H1 (cell line): ENCODE data around the gene CCDC192. TPM values are rescaled to one million over a fixed set of nuclear protein-coding genes. Genes with fewer than 3 reads are reported as not detected.

ENCODE experiments used
- CTCF ChIA-PET: fragments of 300-600 bp; sonication (Branson Sonifier 250); formaldehyde crosslinking; loops from one replicate; lab custom pipeline; 2021; ENCODE audit not compliant: partially characterized antibody; lab: Charles Lee
- POLR2A ChIA-PET: fragments of 300-600 bp; sonication (Branson Sonifier 250); formaldehyde crosslinking; loops from one replicate; lab custom pipeline; 2021; ENCODE audit warnings: inconsistent platforms; ENCODE audit not compliant: partially characterized antibody; lab: Charles Lee
- DNase-seq, 2 experiments: peaks; one replicate each; pipeline versions ENCODE4 v3.0.0 to v3.0.0-alpha.2; 2010 to 2022; ENCODE audit warnings: low spot score in 2 of 2, low read depth in 1 of 2, mixed read lengths in 1 of 2
- FAIRE-seq: peaks from 2 replicates; lab custom pipeline; 2011; peaks lifted over from hg19 to GRCh38; lab: Jason Lieb, UNC
- H2AFZ ChIP-seq: 2 replicates; pipeline ENCODE4 v1.8.1; 2012; ENCODE audit warnings: low read length, inconsistent platforms
- H2AK5ac ChIP-seq: 2 replicates; pipeline ENCODE4 v1.6.1; 2013; ENCODE audit warnings: low read depth, low read length
- H2BK120ac ChIP-seq: replicated peaks from 2 replicates; pipeline ENCODE3; 2013; ENCODE audit warnings: low read depth, low read length, inconsistent platforms
- H2BK12ac ChIP-seq: 2 replicates; pipeline ENCODE4 v1.6.1; 2013; ENCODE audit warnings: low read depth, low read length
- H2BK15ac ChIP-seq: 2 replicates; pipeline ENCODE4 v1.6.1; 2013; ENCODE audit warnings: low read length
- H2BK20ac ChIP-seq: 2 replicates; pipeline ENCODE4 v1.6.1; 2013; ENCODE audit warnings: low read length
- H2BK5ac ChIP-seq: 2 replicates; pipeline ENCODE4 v1.6.1; 2013; ENCODE audit warnings: low read depth, low read length
- H3K14ac ChIP-seq: 2 replicates; pipeline ENCODE4 v1.6.1; 2013; ENCODE audit warnings: inconsistent platforms; ENCODE audit not compliant: insufficient read length
- H3K18ac ChIP-seq: 2 replicates; pipeline ENCODE4 v1.6.1; 2013; ENCODE audit warnings: low read length; ENCODE audit errors: extremely low read depth
- H3K23ac ChIP-seq: 2 replicates; pipeline ENCODE4 v1.6.1; 2013; ENCODE audit warnings: inconsistent platforms; ENCODE audit not compliant: insufficient read length
- H3K23me2 ChIP-seq: 2 replicates; pipeline ENCODE4 v1.6.1; 2013; ENCODE audit warnings: low read depth, low read length
- H3K27ac ChIP-seq: 2 replicates; pipeline ENCODE4 v1.6.1; 2011; ENCODE audit warnings: low read depth, low read length, inconsistent platforms
- H3K27me3 ChIP-seq, 4 experiments: replicated peaks in 1 of 4; 1 replicate in 1 of 4; 2 replicates in 3 of 4; pipeline versions ENCODE4 v1.6.1 to v1.8.1; 2011 to 2013; ENCODE audit warnings: low read length in 3 of 4, mild to moderate bottlenecking in 3 of 4, inconsistent platforms in 2 of 4, mixed read lengths in 2 of 4, moderate library complexity in 1 of 4; ENCODE audit not compliant: control insufficient read depth in 3 of 4, insufficient read depth in 3 of 4; ENCODE audit errors: extremely low read depth in 1 of 4
- H3K36me3 ChIP-seq, 4 experiments: 2 replicates each; pipeline versions ENCODE4 v1.6.1 to v1.8.1; 2011 to 2013; ENCODE audit warnings: mild to moderate bottlenecking in 4 of 4, low read length in 3 of 4, moderate library complexity in 2 of 4, control low read depth in 1 of 4, inconsistent platforms in 1 of 4; ENCODE audit not compliant: insufficient read depth in 4 of 4, control insufficient read depth in 2 of 4
- H3K4ac ChIP-seq: replicated peaks from 2 replicates; pipeline ENCODE3; 2013; ENCODE audit warnings: low read length, low read depth, mixed read lengths, inconsistent platforms; ENCODE audit not compliant: insufficient read length
- H3K4me1 ChIP-seq, 4 experiments: replicated peaks in 1 of 4; 1 replicate in 1 of 4; 2 replicates in 3 of 4; pipeline versions ENCODE4 v1.6.1 to v1.8.1; 2011 to 2013; ENCODE audit warnings: low read length in 3 of 4, inconsistent platforms in 2 of 4, mixed read lengths in 1 of 4; ENCODE audit not compliant: insufficient read depth in 4 of 4, control insufficient read depth in 3 of 4
- H3K4me2 ChIP-seq, 2 experiments: 2 replicates each; pipeline versions ENCODE4 v1.6.1 to v1.8.1; 2011 to 2013; ENCODE audit warnings: low read depth in 2 of 2, low read length in 2 of 2, control low read depth in 1 of 2, inconsistent platforms in 1 of 2, mild to moderate bottlenecking in 1 of 2; ENCODE audit not compliant: insufficient read depth in 1 of 2
- H3K4me3 ChIP-seq, 4 experiments: fragments of 200-600, 300-600 bp in 1 of 4; sonication (generic), shearing (Covaris generic), sonication (Bioruptor Twin) in 1 of 4; 2 replicates each; pipeline versions ENCODE4 v1.5.1 to v1.8.1; 2011 to 2016; ENCODE audit warnings: low read length in 4 of 4, low read depth in 3 of 4, control low read depth in 2 of 4, inconsistent platforms in 2 of 4, mild to moderate bottlenecking in 2 of 4, mixed read lengths in 1 of 4, moderate library complexity in 1 of 4; ENCODE audit not compliant: insufficient read depth in 2 of 4; ENCODE audit errors: extremely low read depth in 1 of 4
- H3K56ac ChIP-seq: replicated peaks from 2 replicates; pipeline ENCODE3; 2013; ENCODE audit warnings: low read depth, mild to moderate bottlenecking, mixed read lengths, low read length, inconsistent platforms; ENCODE audit not compliant: insufficient read length
- H3K79me1 ChIP-seq: 2 replicates; pipeline ENCODE4 v1.6.1; 2013; ENCODE audit warnings: low read depth, low read length, control low read depth
- H3K79me2 ChIP-seq, 2 experiments: 2 replicates each; pipeline versions ENCODE4 v1.6.1 to v1.8.1; 2012 to 2013; ENCODE audit warnings: low read length in 2 of 2, mild to moderate bottlenecking in 2 of 2, inconsistent platforms in 1 of 2; ENCODE audit not compliant: insufficient read depth in 2 of 2, control insufficient read depth in 1 of 2
- H3K9ac ChIP-seq, 4 experiments: replicated peaks in 1 of 4; 1 replicate in 1 of 4; 2 replicates in 3 of 4; pipeline versions ENCODE4 v1.6.1 to v1.8.1; 2011 to 2013; ENCODE audit warnings: low read depth in 3 of 4, low read length in 3 of 4, control low read depth in 2 of 4, mild to moderate bottlenecking in 2 of 4, moderate library complexity in 2 of 4, inconsistent platforms in 1 of 4; ENCODE audit errors: extremely low read depth in 1 of 4
- H3K9me3 ChIP-seq, 2 experiments: 2 replicates each; pipeline versions ENCODE4 v1.6.1 to v1.8.1; 2012 to 2013; ENCODE audit warnings: mild to moderate bottlenecking in 2 of 2, moderate library complexity in 2 of 2, control low read depth in 1 of 2, inconsistent platforms in 1 of 2, low read depth in 1 of 2, low read length in 1 of 2, mixed read lengths in 1 of 2; ENCODE audit not compliant: insufficient read depth in 2 of 2
- H4K20me1 ChIP-seq, 2 experiments: replicated peaks in 1 of 2; 2 replicates each; pipeline versions ENCODE3 to v1.8.1; 2011 to 2013; ENCODE audit warnings: inconsistent platforms in 2 of 2, low read length in 2 of 2, mild to moderate bottlenecking in 1 of 2; ENCODE audit not compliant: insufficient read depth in 2 of 2, control insufficient read depth in 1 of 2
- H4K5ac ChIP-seq: 2 replicates; pipeline ENCODE4 v1.6.1; 2013; ENCODE audit warnings: low read length, low read depth, mixed read lengths, inconsistent platforms; ENCODE audit not compliant: insufficient read length
- H4K8ac ChIP-seq: 2 replicates; pipeline ENCODE4 v1.8.0; 2013; ENCODE audit warnings: mild to moderate bottlenecking, moderate library complexity, low read length, inconsistent platforms; ENCODE audit not compliant: insufficient read depth; ENCODE audit errors: extremely low read depth
- H4K91ac ChIP-seq: replicated peaks from 2 replicates; pipeline ENCODE3; 2013; ENCODE audit warnings: low read length, mixed read lengths, inconsistent platforms; ENCODE audit not compliant: insufficient read length
- ASH2L ChIP-seq: fragments of 200-600, 300-600 bp; sonication (generic); IDR thresholded peaks from one replicate; pipeline ENCODE4 v1.7.1; 2017; ENCODE audit warnings: low read length
- CEBPB ChIP-seq: IDR thresholded peaks from 2 replicates; pipeline ENCODE4 v1.6.1; 2012; ENCODE audit warnings: low read depth, low read length
- GABPA ChIP-seq: IDR thresholded peaks from 2 replicates; pipeline ENCODE4 v1.6.1; 2011; ENCODE audit warnings: mild to moderate bottlenecking, low read length, moderate library complexity, borderline replicate concordance; ENCODE audit not compliant: insufficient read depth
- HDAC2 ChIP-seq, 2 experiments: fragments of 300-600 bp in 1 of 2; sonication (generic) in 1 of 2; IDR thresholded peaks; 2 replicates each; pipeline ENCODE4 v1.6.1; 2011 to 2012; ENCODE audit warnings: low read depth in 2 of 2, low read length in 2 of 2, mild to moderate bottlenecking in 2 of 2, moderate library complexity in 2 of 2, borderline replicate concordance in 1 of 2, inconsistent platforms in 1 of 2
- KDM4A ChIP-seq: IDR thresholded peaks from one replicate; pipeline ENCODE4 v1.7.1; 2012; ENCODE audit warnings: low read depth, mild to moderate bottlenecking, moderate library complexity, low read length, inconsistent platforms; ENCODE audit not compliant: severe bottlenecking
- KDM5A ChIP-seq: fragments of 200-600 bp; IDR thresholded peaks from 2 replicates; pipeline ENCODE4 v1.7.1; 2012; ENCODE audit warnings: mild to moderate bottlenecking, low read length, inconsistent platforms, mixed read lengths
- PHF8 ChIP-seq: fragments of 200-600 bp; sonication (generic); conservative IDR thresholded peaks from 2 replicates; pipeline ENCODE4 v1.7.1; 2012; ENCODE audit warnings: low read depth, mild to moderate bottlenecking, inconsistent platforms, low read length, moderate library complexity
- POU5F1 ChIP-seq: IDR thresholded peaks from 2 replicates; pipeline ENCODE4 v1.6.1; 2011; ENCODE audit warnings: low read depth, mild to moderate bottlenecking, low read length, moderate library complexity
- RAD21 ChIP-seq, 2 experiments: IDR thresholded peaks in 1 of 2; conservative IDR thresholded peaks in 1 of 2; 2 replicates each; pipeline ENCODE4 v1.6.1; 2011; ENCODE audit warnings: low read depth in 2 of 2, low read length in 2 of 2, improper control_type of control experiment in 1 of 2, inconsistent platforms in 1 of 2, mild to moderate bottlenecking in 1 of 2, moderate library complexity in 1 of 2
- SIN3A ChIP-seq, 2 experiments: IDR thresholded peaks in 1 of 2; conservative IDR thresholded peaks in 1 of 2; 2 replicates each; pipeline ENCODE4 v1.6.1; 2011 to 2012; ENCODE audit warnings: low read length in 2 of 2, improper control_type of control experiment in 1 of 2, low read depth in 1 of 2, mild to moderate bottlenecking in 1 of 2
- SIX5 ChIP-seq: IDR thresholded peaks from 2 replicates; pipeline ENCODE4 v1.6.1; 2011; ENCODE audit warnings: mild to moderate bottlenecking, low read depth, low read length
- SP2 ChIP-seq: IDR thresholded peaks from 2 replicates; pipeline ENCODE4 v1.6.1; 2012; ENCODE audit warnings: mild to moderate bottlenecking, low read length, inconsistent platforms
- SUZ12 ChIP-seq: fragments of 200-600 bp; sonication (generic); IDR thresholded peaks from 2 replicates; pipeline ENCODE4 v1.6.1; 2012; ENCODE audit warnings: mild to moderate bottlenecking, inconsistent platforms, low read length, moderate library complexity, mixed read lengths
- WGBS, 2 experiments: shearing (Covaris generic) in 1 of 2; methylation state at CpG; one replicate each; pipeline versions ENCODE4 v1.1.6 to v1.1.7; 2013 to 2015; ENCODE audit warnings: low lambda C conversion rate in 2 of 2, mixed read lengths in 2 of 2, inconsistent platforms in 1 of 2, low coverage in 1 of 2, missing lambda C conversion rate in 1 of 2; ENCODE audit not compliant: insufficient replicate concordance in 2 of 2, insufficient coverage in 1 of 2, insufficient read length in 1 of 2; ENCODE audit errors: extremely low coverage in 1 of 2, missing lambda C conversion rate in 1 of 2; 5-methylcytosine and 5-hydroxymethylcytosine counted together
- polyA plus RNA-seq, 7 experiments: library from polyadenylated mRNA; depleted of rRNA in 3 of 7; stranded (reverse) in 5 of 7; unstranded in 2 of 7; fragments of >200 nt in 5 of 7; fragments of 200-250 nt in 2 of 7; gene quantifications; 1 replicate in 5 of 7; 2 replicates in 1 of 7; 4 replicates in 1 of 7; pipeline versions ENCODE4 v1.2.1 to v1.2.3, GENCODE V29; 2011 to 2013; ENCODE audit warnings: missing spikeins in 2 of 7, mixed read lengths in 2 of 7
- total RNA-seq: library from RNA; stranded (reverse); fragmentation: NEBNext Ultra II Directional; extraction: Animal tissue kit (Norgen Biotek cat#: 25700); gene quantifications from 2 replicates; pipeline ENCODE4 v1.2.1, GENCODE V29; 2021

The CCDC192 gene
- total and polyA plus RNA-seq, 2 of the 8 experiments (the other 6 are each of a cell fraction or from before 2014, with no cell fraction given): 0.61 TPM; not detected in 1

GRCh38 chr5:127985811-127986325 lies 282.7 kb downstream of the CCDC192 start:
- Histone ChIP-seq H3K14ac (no peak overlapping the region), H2AFZ (no peak overlapping the region), H3K36me3 (no peaks in the 10 kb centered on the region), H2BK5ac (no peak overlapping the region), H3K27me3 (no peaks in the 10 kb centered on the region), H3K23ac (no peak overlapping the region), H3K4me1 (no peaks in the 10 kb centered on the region), H3K9ac (no peak overlapping the region), H3K56ac (no peak overlapping the region), H3K18ac (no peak overlapping the region), H2BK20ac (no peak overlapping the region), H4K8ac (no peak overlapping the region), H3K79me1 (no peaks in the 10 kb centered on the region), H2BK120ac (no peak overlapping the region), H2BK15ac (no peak overlapping the region), H3K4ac (no peak overlapping the region), H3K27ac (no peak overlapping the region), H3K9me3 (no peaks in the 10 kb centered on the region), H3K4me3 (no peak overlapping the region), H2AK5ac (no peak overlapping the region), H4K5ac (no peak overlapping the region), H3K4me2 (no peak overlapping the region), H4K91ac (no peak overlapping the region), H2BK12ac (no peak overlapping the region), H4K20me1 (no peaks in the 10 kb centered on the region), H3K23me2 (no peaks in the 10 kb centered on the region), H3K79me2 (no peaks in the 10 kb centered on the region)
- WGBS, 2 experiments: 92% methylated on average over 7 of the region's 7 CpGs; no CpG with 5 or more reads in 1 of the 2 experiments
- ChIA-PET POLR2A (interaction anchor here (0.6 kb wide), 1 partner anchor 182 kb away, joined by 3 read pairs; no protein-coding TSS in a partner anchor), CTCF (interaction anchor here (1.7 kb wide), 1 partner anchor 11 kb away, joined by 4 read pairs; no protein-coding TSS in a partner anchor)
- DNase-seq: no peak
- no peak for FAIRE-seq
- TF ChIP-seq SIN3A (conservative IDR thresholded peaks at IDR 0.05 in 1 of 2, IDR thresholded peaks at IDR 0.05 in 1 of 2; ENCODE audit: low read depth in 1 of 2, low read length in 2 of 2): no peak
- TF ChIP-seq HDAC2 (IDR thresholded peaks at IDR 0.05; ENCODE audit: borderline replicate concordance in 1 of 2, low read depth in 2 of 2, low read length in 2 of 2): no peak
- no peak for TF ChIP-seq KDM5A
- TF ChIP-seq POU5F1: no peak
- TF ChIP-seq ASH2L: no peak
- TF ChIP-seq SUZ12: no peak
- TF ChIP-seq RAD21 (IDR thresholded peaks at IDR 0.05 in 1 of 2, conservative IDR thresholded peaks at IDR 0.05 in 1 of 2; ENCODE audit: low read depth in 2 of 2, low read length in 2 of 2): no peak
- TF ChIP-seq PHF8: no peak
- TF ChIP-seq GABPA: no peak
- no peak for TF ChIP-seq CEBPB
- TF ChIP-seq SIX5: no peak
- TF ChIP-seq SP2: no peak
- TF ChIP-seq KDM4A: no peak
